Testis (tissue), 3 donors: Measurements from ENCODE around the gene ASCL1. TPM values are rescaled to one million over a fixed set of nuclear protein-coding genes. Genes with fewer than 3 reads are reported as not detected.

Experiments used
- DNase-seq: peaks from one replicate; pipeline ENCODE4 v3.0.0-alpha.2; 2019
- H3K27ac ChIP-seq, 2 donors: fragments of 200-600 bp; sonication (generic); one replicate each; pipeline ENCODE4 v1.5.1; 2019
- H3K27me3 ChIP-seq: fragments of 200-600 bp; sonication (generic); one replicate; pipeline ENCODE4 v1.5.1; 2019
- H3K36me3 ChIP-seq: fragments of 200-600 bp; sonication (generic); one replicate; pipeline ENCODE4 v1.5.1; 2017; ENCODE audit warnings: low read depth; ENCODE audit errors: missing control alignments
- H3K4me1 ChIP-seq: fragments of 200-600 bp; sonication (generic); one replicate; pipeline ENCODE4 v1.5.1; 2019
- H3K4me3 ChIP-seq, 2 donors: fragments of 200-600 bp; sonication (generic); one replicate each; pipeline ENCODE4 v1.5.1; 2017 to 2019
- H3K9me3 ChIP-seq: fragments of 200-600 bp; sonication (generic); one replicate; pipeline ENCODE4 v1.5.1; 2017
- CTCF ChIP-seq, 3 experiments: fragments of 450-650 bp in 2 of 3; fragments of 200-600 bp in 1 of 3; sonication (generic) in 1 of 3; IDR thresholded peaks; one replicate each; pipeline ENCODE4 v1.5.1; 2016 to 2019; ENCODE audit warnings: antibody characterized with exemption in 3 of 3, mild to moderate bottlenecking in 2 of 3, moderate library complexity in 1 of 3
- POLR2A ChIP-seq: fragments of 450-650 bp; IDR thresholded peaks from one replicate; pipeline ENCODE4 v1.6.1; 2017; ENCODE audit warnings: antibody characterized with exemption, mild to moderate bottlenecking, moderate library complexity
- WGBS, 2 donors: methylation state at CpG; one replicate each; pipeline ENCODE4 v1.1.5; 2018; 5-methylcytosine and 5-hydroxymethylcytosine counted together
- intact Hi-C: fragments of 100-400 bp; cut with DNase I; formaldehyde crosslinking; loops from one replicate; pipeline ENCODE4 v1.15.1; 2023; ENCODE audit warnings: low total_unique reads
- polyA plus RNA-seq: library from polyadenylated mRNA; stranded (reverse); fragments of 350-450 nt; fragmentation: Illumina TruSeq; extraction: RNeasy Lipid Tissue Mini Kit (QIAGEN cat#74804); gene quantifications from one replicate; pipeline ENCODE4 v1.2.3, GENCODE V29; 2014; ENCODE audit warnings: low read depth, low replicate concordance; ENCODE audit not compliant: insufficient read depth
- total RNA-seq, 2 donors: library from RNA; depleted of rRNA; stranded (reverse); fragments of >200 nt; gene quantifications; one replicate each; pipeline ENCODE4 v1.2.3, GENCODE V29; 2016

Gene ASCL1
- total and polyA plus RNA-seq, 3 donors from 2014 or later, result 0.25 to 0.71 (median 0.33) TPM

- H3K27ac ChIP-seq, result no peak overlapping the region
- no peak overlapping the region for H3K4me3 ChIP-seq
- no peak for TF ChIP-seq CTCF (IDR thresholded peaks at IDR 0.05)
- no peak for TF ChIP-seq POLR2A
- 11% methylated on average over 3 of the region's 3 CpGs for WGBS, 2 donors
- DNase-seq, result no peak
- no peaks in the 10 kb centered on the region for H3K9me3 ChIP-seq
- H3K36me3 ChIP-seq, result no peaks in the 10 kb centered on the region
- H3K27me3 ChIP-seq, result no peaks in the 10 kb centered on the region
- H3K4me1 ChIP-seq, result peaks cover 6% of the 10 kb centered on the region
- intact Hi-C loops, result no loop called here
These were observed 5.5 kb downstream of the ASCL1 start for GRCh38 chr12:102962986-102963385.

GRCh38 chr12:102963796-102964195, 6.3 kb downstream of the ASCL1 start:
- 44 to 53% methylated on average over 4 of the region's 4 CpGs for WGBS, 2 donors
- Histone ChIP-seq H3K27me3 (no peaks in the 10 kb centered on the region), H3K4me3 (no peak overlapping the region), H3K9me3 (no peaks in the 10 kb centered on the region), H3K4me1 (peaks cover 6% of the 10 kb centered on the region), H3K27ac (no peak overlapping the region), H3K36me3 (no peaks in the 10 kb centered on the region)
- no peak for TF ChIP-seq POLR2A
- TF ChIP-seq CTCF (IDR thresholded peaks at IDR 0.05), result no peak
- no peak for DNase-seq
- intact Hi-C loops, result no loop called here

- Histone ChIP-seq H3K27ac (no peak overlapping the region), H3K4me3 (peak overlapping the region in 1 of 2 donors; percentile 9)
- WGBS, 2 donors, result 2% methylated on average over 21 of the region's 21 CpGs
These were observed 7.4 kb downstream of the ASCL1 start for GRCh38 chr12:102964872-102965271.

GRCh38 chr12:102965281-102966155, 8.0 kb downstream of the ASCL1 start:
- intact Hi-C loops, result no loop called here
- 3% methylated on average over 34 to 38 of the region's 38 CpGs for whole genome bisulfite sequencing, 2 donors
- no peaks in the 10 kb centered on the region for H3K9me3 ChIP-seq
- H3K4me3 ChIP-seq, result peak overlapping the region in 1 of 2 donors; percentile 9
- H3K4me1 ChIP-seq, result peaks cover 6% of the 10 kb centered on the region
- no peak for TF ChIP-seq POLR2A
- no peak for TF ChIP-seq CTCF (IDR thresholded peaks at IDR 0.05)
- no peak overlapping the region for H3K27ac ChIP-seq
- DNase-seq, result no peak
- H3K36me3 ChIP-seq, result no peaks in the 10 kb centered on the region
- H3K27me3 ChIP-seq, result no peaks in the 10 kb centered on the region

More at GRCh38 chr12:102964872-102965271, 7.4 kb downstream of the ASCL1 start:
- no peaks in the 10 kb centered on the region for H3K27me3 ChIP-seq
- no peaks in the 10 kb centered on the region for H3K36me3 ChIP-seq
- DNase-seq, result peak; percentile 60
- TF ChIP-seq POLR2A (no peak), CTCF (IDR thresholded peaks at IDR 0.05) (no peak)
- H3K4me1 ChIP-seq, result peaks cover 6% of the 10 kb centered on the region
- no peaks in the 10 kb centered on the region for H3K9me3 ChIP-seq
- intact Hi-C loops, result no loop called here
